NCI-H748 treated with DMSO at 0.1 percent for 48 hours (cell line): ENCODE results near the gene AXIN2.

Experiments used
- DNase-seq: peaks from one replicate; lab custom pipeline; 2025; lab: John Stamatoyannopoulos, UW

Gene AXIN2

DNA sequence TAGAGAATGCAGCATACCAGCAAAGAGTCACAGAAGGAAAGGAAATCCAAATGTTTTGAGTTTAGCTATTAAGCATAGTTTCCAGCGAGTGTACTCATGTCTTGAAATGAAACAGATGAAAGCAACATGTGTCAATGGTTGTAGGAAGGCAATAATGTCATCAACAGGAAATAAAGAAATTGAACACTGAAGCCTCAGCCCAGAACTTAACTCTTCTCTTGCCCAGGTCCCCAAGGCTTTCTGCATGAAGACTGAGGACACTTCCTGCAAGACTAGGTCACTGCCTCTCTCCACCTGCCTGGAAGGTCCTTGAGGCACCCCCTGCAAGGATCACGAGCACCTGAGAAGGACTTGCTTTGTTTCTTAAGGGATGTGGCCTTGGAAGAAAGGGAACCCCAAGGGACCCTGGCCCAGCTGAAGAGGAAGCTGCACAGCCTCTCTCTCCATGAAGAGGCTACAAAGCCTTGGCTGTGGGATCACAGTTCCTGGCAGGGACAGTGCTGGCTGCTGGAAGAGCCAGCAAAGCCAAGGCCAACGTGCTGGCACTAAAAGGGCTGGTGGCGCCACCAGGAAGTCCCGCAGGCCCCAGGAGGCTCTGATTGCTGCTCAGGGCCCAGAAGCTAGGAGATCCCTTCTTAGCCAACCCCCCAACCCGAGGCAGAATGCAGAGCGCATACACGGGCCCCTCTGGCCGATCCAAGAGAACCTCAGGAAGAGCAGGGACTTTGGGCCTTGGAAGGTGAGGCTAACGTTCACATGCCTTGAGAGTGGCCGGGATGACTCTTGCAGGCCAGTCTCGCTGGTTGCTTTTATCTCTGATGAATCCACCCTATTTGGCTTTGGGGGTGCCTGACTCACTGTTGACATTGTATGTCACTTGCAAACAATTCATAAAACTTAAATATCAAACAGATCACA is 23.4 kb upstream of the AXIN2 start:
- DNase-seq: no peak

DNA sequence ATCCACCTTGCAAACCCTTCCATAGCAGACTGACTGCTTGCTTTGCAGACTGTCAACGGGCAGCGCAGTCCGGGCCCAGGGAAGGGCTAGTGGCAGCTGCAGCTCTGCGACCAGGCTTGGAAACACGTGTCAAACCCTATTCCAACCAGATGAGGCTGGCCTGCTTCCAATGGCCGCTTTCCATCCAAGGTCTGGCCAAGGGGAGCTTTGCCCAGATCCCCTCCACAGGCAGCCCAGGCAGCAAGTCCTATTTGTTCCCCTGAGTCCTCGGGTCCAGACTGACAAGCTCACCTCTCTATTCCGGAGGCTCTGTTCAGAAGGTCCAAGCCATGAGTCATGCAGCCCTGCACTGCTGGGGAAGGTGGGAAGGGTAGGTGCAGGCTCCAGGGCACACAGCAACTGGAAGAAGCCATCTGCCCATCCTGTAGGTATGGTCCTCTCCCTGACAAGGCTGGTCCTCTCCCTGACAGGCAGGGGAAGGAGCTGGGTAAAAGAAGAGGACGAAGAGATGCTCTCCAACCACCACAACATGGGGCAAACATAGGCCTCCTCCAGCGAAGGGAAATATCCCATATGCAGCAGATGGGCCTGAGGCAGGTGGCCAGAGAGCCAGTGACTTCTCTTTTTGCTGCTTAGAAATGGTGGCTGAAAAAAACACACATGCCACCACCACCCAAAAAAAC is 22.6 kb upstream of the AXIN2 start:
- DNase-seq: no peak

DNA sequence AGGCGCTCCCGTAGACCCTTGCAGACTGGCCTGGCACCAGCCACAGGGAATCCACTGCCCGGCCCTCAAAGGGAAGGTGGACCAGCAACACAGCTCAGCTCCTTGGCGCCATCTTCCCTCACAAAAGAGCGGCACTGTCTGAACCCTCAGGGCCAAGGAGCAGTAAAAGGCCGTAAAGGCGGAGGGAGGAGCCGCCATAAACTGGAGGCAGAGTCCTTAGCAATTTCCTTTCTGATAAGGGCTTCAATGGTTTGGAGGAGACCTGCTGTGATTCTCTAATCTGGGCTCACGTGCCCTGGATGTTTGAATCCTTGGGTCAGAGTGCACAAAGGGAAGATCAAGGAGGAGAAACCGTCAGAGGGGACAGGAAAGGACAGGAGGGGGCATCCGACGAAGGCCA is 15.5 kb upstream of the AXIN2 start:
- no peak for DNase-seq

DNA sequence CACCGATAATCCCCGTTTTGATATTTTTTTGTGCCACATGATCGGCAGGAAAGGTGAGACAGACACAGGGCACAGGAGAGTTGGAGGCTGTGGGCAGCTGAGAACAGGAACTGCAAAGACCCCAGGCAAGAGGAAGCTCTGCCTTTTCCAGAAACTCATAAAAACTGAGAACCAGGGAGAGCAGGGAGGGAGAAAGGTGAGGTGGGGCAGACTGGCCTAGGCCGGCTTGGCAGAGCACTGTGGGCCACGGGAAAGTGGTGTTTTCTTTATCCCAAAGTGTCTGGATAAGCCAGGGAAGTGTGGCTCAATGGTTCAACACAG is 11.8 kb upstream of the AXIN2 start:
- no peak for DNase-seq

DNA sequence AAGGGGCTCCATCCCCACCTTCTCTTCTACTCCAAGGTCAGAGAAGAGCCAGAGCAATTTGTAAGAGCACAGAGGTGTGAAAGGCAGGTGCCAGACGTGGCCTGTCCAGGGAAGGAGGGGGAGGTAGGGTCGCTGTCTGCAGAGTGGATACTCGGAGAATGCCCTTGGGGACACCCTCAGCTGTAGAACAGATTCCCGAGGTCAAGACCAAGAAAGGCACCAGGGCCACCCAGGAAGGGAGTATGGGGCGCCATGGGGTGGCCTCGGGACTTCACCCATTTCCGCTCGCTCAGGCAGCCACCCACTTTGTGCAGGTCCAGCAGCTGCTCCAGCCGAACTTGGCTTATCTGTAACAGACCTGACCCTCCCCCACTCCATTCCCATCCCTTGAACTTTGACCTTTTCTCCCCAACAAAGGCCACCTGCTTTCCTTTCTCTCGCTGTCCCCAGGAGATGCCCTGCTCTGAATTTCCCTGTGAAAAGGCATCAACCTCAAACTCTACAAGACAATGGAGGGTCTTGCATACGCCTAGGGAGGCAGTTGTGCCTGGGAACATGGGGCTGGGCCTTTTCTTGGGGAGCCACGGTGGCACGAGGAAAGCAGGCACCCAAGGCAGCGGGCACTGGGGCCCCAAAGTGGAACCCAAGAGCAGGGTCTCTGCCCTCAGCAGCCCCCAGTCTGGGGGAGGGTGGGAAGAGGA is 11.3 kb upstream of the AXIN2 start:
- DNase-seq: no peak

DNA sequence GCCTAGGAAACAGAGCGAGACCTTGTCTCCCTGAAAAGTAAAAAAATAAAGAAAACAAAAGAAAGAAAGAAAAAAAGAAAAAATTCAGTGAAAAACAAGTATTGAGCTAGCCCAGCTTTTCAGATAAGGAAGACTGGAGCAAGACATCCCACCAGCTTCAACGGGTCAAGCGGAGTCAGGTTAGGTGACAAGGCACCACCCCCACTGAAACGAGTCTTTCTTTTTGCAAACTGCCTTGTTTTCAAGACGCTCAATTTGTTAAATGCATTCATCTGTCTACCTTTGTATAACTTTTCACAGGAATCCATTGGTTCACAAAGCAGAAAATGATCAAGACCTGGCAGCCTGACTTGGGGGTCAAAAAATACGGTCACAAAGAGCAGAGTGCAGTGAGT is 10.7 kb upstream of the AXIN2 start:
- no peak for DNase-seq

DNA sequence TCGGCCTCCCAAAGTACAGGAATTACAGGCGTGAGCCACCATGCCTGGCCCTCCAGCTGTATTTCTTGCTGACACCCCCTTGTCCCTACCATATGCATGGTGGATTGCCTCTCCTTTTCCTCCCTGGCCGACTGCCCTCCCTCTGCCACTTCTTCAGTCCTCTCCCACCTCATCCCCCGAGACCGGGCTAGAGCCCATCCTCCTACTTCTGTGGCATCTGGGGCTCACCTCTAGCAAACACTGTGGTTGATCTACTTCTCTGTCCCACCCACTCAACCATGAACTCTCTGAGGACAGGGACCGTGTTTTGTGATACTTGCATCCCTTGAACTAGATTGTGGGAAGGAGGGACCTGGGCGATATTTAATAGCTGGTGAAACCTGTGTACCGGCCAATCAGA is 7.5 kb upstream of the AXIN2 start:
- DNase-seq: no peak

DNA sequence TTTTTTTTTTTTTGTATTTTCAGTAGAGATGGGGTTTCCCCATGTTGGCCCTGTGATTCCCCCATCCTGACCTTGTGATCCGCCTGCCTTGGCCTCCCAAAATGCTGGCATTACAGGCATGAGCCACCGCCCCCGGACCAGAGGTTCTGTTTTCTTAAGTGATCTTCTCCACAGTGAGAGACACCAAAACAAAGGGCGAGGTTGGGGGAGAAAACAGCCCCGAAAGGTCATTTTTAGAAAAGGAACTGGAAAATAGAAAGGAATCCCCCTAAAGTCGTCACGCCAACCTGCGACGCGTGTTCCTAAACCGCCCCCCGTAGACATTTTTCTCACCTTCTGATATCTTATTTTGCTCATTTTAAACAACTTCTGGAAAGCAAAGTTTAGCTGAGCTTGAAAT is 6.1 kb upstream of the AXIN2 start:
- DNase-seq: no peak

DNA sequence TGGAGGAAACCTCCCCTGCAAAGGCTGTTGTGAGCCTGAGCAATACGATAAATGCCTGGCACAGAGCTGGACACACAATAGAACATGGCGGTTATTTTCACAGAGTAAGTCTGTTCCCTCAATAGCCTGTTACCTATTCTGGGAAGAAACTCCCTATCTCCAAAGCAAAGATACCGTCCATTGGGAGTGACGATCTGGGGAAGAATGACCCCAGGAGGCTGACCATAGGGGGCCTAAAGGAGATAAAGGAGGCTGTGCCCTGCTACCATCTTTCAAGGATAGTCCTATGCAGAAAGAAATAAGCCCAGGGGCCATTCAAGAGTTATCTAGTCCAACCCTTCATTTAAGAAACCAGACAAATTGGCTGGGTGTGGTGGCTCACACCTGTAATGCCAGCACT is 4.1 kb upstream of the AXIN2 start:
- DNase-seq: no peak

DNA sequence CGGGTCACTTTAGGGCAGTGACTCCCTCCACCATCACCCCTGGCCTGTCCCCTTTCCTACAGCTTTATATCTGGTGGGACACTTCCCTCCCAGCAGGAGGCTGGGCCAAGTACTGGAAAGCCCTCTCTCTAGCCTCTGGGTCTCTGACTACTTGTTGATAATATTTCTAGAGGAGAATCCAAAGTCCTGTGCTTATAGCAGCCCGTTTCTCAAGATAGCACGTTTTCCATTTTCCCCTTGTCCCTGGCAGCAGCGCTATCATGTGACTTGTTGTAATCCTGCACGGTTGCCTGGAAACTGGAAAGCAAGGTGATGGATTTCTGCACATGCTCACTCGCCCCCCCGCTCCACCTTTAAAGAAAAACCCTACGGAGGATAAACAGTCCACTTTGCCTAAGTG is 3.3 kb upstream of the AXIN2 start:
- peak; percentile 66 for DNase-seq

DNA sequence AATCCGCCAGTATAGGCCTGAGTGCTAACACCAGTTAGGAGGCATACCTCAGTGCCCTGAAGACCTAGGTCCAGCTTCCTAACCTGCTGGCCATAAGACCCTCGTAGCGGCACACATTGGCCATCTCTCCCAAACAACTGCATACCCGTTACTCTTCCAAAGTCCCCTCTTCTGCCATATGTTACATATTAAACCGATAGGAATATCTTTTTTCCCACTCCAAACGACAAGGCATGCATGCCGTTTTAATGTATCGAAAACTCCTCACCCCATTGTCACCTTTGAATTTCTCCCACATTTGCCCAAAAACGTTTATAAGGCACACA is 721 bp upstream of the AXIN2 start:
- DNase-seq: no peak

DNA sequence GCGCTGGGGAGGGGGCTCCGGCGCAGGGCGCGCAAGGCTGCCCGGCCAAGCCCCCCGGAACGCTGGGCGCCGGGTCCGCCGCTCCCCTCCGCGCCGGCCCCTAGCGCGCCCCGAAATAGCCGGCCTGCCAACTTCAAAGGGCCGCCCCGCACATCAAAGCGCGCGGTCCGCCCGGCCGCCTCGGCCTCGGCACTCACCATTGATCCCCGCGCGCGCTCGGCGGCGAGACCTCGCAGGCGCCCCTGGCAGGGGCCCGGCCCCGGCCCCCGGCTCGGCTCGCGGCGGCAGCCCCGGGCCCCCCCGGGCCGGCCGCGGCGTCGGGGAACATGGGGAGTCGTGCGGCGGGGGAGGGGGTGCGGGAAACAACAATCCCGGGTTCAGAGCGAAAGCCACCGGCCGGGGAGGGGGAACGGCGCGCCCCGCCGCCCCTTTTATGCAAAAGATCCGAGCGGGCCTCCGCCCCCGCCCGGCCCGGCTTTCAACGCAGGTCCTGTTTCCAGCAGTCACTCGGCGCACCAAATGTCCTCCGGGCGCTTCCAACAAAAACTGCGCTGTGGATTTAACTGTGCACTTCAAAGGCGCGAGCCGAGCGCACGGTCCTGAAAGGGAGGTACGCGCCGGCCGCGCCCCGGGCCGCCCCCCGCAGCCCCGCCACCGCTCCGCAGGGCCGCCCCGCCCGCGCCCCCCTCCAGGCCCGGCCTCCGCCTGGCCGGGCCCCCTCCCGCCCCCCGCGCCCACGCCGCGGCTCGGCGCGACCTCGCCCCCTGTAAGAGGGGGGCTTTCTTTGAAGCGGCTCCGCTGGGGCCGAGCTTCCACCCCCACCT is 608 bp downstream of the AXIN2 start:
- peak; percentile 34 for DNase-seq

DNA sequence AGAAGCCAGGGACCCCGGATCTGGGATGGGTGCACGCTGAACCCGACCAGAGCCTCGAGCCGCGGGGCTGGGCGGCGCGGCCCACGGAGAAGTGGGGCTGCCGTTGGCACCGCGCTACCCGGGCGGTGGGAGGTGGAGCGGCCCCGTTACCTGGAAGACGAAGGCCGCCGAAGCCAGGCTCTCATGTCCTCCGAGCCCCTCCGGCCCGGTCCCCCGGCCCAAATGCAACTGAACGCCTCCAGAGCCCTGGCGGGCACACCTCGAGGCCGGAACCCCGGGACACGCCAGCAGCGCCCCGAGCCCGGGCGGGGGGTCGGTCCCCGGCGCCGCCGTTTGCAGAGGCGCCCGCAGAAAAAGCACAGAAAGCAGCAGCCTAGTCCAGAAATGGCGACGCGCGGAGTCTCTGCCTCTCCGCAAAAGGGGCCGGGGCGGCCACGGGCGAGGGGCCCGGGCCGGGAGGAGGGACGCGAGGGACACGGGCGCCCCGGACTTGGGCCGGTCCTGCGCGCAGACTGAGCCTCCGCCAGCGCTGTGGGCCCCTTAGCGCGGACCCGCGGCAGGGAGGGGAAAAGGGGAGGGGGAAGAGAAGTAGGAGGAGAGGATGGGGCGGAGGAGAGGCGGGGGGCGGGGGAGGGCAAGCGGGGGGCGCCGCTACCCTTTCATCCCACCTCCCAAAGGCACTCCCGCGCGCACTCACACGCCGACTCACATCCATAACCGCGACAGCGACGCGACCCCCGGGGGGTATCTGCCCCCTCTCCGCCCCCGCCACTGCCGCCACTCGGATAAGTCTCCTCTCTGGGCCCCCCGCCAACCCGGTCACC is 1.4 kb downstream of the AXIN2 start:
- DNase-seq: peak; percentile 20

DNA sequence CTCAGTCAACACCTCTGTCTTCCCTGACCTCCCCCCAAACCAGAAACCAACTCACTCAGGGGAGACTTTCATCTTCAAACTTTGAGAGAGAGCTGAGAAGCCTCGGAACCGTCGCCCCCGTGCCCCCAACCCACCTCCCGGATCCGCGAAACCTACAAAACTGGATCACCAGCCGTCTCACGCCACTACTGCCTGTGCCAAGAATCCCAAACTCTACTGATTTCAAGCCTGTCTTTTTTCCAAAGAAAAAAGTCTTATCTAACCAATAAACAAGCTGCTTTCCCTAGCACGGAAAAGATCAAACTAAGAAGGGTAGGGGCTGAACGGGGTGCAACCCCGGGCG is 2.0 kb downstream of the AXIN2 start:
- DNase-seq: no peak

DNA sequence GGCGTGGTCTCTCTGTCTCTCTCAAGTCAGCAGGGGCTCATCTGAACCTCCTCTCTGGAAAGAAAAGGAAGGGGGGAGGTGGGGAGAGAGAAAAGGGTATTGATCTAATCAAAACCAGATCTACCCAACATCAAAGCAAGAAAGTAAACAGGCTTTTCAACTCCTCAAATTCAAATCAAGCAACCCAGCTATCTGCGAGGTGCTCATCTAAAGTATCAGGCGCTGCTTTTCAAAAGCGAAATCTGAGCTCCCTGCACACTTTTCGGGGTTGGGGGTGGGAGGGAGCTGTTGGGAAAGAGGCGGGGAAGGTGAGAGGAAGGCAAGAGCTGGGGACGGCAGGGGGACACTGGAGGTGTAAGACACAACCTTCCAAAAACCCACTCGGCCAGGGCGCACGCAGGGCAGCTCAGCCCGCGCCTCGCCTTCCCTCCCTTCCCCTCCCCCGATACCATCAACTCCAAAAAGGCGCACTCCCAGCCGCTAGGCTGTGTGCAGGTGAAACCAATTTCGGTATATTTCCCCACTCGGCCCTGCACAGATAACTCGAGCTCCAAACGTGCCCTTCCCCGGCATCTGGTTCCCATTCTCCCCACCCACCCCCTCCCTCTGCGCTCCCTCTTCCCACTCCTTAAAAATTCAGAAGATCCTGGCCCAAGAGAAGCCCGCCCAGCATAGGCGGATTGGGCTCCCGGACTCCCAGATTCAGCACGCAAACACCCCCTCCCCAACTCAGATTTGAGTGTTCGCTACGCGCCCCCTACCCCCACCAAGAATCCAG is 2.6 kb downstream of the AXIN2 start:
- DNase-seq: peak; percentile 10

DNA sequence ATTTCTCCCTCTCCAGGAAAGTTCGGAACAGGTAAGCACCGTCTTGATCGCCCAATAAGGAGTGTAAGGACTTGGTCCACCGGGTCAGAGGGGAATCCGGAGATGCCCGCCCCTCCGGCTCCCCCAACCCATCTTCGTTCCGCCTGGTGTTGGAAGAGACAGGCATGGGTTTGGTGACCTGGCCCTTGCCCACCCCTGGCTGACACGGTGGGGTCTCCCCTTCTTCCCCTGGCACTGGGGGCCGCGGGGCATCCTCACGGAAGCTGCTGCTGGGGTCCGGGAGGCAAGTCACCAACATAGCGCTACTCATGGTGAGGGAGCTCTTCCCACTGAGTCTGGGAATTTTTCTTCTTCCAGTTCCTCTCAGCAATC is 3.2 kb downstream of the AXIN2 start:
- DNase-seq: no peak

DNA sequence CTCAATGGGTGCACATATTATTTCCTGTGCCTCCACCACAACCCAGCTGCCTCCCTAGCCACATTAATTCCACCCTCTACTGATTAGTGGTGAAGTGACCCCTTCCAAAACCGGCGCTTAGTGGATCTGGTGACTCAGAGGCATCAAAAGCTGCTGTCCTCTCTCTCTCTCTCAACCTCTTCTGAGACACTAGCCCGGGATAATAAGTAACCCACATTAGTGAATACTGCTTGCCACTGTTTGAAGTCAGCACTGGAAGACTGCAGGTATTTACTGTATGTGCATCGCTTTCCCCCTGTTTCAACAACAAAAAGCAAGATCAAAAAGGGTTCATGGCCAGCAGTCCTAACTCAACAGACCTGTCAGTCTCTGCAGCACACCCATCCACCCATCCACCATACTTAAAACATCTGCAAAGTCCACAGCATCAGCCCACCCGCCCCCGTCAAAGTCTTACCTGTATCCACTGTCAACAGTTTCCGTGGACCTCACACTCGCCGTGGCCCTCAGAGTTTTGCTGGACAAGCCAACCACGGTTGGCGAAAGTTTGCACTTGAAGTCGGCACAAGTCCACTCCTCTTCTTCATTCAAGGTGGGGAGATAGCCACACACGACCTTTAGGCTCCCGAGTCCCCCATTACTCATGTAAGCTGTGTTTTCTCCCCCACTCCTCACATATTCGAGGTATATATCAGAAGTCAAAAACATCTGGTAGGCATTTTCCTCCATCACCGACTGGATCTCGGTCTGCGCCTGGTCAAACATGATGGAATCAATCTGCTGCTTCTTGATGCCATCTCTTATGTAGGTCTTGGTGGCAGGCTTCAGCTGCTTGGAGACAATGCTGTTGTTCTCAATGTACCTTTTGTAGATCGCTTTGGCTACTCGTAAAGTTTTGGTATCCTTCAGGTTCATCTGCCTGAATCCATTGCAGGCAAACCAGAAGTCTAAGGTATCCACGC is 3.8 kb downstream of the AXIN2 start:
- DNase-seq: no peak

DNA sequence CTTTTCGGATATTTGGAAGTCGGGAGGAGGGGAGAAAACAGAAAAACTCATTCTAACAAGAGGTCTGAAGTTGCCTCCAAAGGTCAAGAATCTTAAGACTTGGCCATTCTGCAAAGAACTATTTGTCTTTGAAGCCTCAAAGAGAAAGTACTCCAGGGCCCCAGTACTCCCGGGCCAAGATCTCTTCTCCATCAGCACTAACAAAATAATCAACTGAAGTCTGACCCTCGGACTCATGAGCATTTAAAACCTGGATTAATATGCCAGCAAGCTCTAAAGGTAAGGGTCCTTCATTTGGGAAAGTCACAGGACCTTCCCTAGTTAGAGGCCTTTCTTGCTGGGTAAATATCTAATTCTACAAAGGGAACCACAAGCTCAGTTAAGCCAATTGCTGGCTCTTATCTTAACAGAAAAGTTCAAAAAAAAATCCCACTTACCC is 4.5 kb downstream of the AXIN2 start:
- no peak for DNase-seq

DNA sequence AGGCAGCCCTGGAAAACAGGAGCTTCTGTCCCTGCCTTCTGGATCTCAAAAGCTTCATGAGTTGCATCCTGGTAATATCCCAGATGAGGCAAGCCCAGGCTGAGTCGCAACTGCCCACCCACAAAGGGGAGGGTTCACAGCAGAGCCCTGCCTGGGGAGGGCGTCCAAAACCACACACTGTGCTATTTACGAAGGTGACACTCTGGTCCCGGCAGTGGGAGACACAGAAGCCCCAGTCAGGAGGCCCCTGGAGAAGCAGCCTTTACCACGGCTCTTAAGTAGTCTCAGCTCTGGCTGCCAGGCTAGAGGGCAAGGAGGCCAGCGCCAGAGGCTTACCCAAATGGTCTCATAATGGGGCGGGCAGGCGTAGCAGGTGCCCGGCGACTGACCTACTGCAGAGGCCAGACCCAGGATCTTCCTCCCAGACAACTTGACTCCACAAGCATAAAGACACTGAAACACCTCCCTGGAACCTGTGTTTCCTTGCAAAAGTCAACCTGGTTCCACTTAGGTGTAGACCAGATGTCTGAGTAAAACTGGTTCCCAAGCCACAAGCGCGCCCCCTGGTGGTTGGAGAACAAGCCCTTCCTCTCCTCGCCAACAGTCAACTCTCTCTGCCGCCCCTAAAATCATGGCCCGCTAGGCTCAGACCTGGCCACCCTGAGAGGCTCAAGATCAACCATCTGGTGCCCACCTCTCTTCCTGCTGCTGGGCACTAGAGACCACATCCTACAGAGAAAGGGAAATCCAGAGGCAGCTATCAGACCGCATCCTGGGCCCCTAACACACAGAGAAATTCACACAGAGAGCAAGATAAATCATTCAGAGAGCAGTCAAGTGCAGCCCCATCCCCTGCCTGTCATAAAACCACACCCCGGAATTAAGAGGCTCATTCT is 5.2 kb downstream of the AXIN2 start:
- no peak for DNase-seq
